Measurements from ENCODE around the gene SF3B2. TPM values are rescaled to one million over a fixed set of nuclear protein-coding genes. Genes with fewer than 3 reads are reported as not detected.
"Not testable (repeated sequence)": the region's sequence is repeated elsewhere in the genome, so short reads cannot be mapped to it uniquely, and the experiment has no call there.

Gene SF3B2
- total RNA-seq, 2 experiments from 2014 or later = 265 to 270 TPM

DNA sequence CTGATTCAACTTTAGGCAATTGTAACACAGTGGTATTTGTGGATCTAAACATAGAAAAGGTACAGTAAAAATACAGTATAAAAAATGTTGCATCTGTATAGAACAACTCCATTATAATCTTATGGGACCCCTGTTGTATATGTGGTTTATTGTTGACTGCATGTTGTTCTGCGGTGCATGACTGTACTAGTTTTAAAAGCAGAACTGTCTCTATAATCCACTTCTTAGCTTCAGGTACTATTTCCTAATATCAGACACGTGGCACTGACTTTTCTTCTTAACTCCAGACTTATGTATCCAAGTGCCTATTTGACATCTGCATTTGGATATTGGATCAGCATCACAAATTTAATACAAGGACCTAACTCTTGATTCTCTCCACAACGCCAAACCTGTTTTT is 59.0 kb downstream of the SF3B2 start:
- H3K4me1 Mint-ChIP-seq = peaks cover 93% of the 10 kb centered on the region
- peak overlapping the region; percentile 66 for H3K27ac Mint-ChIP-seq
- DNase-seq (no peak), ATAC-seq (no peak)
- H3K9me3 Mint-ChIP-seq (ENCODE audit: low read depth) = no peaks in the 10 kb centered on the region
- no peak overlapping the region for H3K4me3 Mint-ChIP-seq
- intact Hi-C loops (cut with DNase I, micrococcal nuclease) = no loop called here
- H3K36me3 Mint-ChIP-seq (ENCODE audit: low read depth) = peaks cover 12% of the 10 kb centered on the region
- POLR2A ChIA-PET = no interaction called here
- CTCF ChIA-PET = interaction anchor here (0.6 to 1.2 kb wide), 2 partner anchors 9 to 24 kb away, joined by 3 read pairs; no protein-coding TSS in a partner anchor
- H3K27me3 Mint-ChIP-seq = no peaks in the 10 kb centered on the region

DNA sequence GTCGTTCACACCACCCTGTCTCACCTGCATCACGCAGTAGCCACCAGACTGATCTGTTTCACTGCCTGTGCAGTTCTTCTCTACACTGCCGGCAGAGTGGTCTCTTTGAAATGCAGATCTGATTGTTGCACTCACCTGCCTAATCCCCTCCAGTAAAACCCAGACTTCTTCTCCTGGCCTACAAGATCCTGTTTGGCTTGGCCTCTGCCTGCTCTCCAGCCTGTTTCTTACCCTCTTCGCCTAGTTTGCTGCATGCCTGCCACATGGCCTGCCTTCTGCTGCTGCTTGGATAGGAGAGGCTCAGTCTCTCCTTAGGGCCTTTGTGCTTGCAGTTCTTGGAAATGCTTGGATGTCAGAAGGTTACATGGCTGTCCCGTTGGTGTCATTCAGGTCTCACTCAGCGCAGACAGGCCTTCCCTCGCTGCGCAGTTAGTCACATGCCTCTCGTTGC is 59.9 kb downstream of the SF3B2 start:
- H3K4me3 Mint-ChIP-seq = no peak overlapping the region
- CTCF ChIA-PET = interaction anchor here (0.6 to 2.3 kb wide), 3 partner anchors 22 to 44 kb away, joined by 3 to 7 read pairs (median 3); no protein-coding TSS in a partner anchor
- peak overlapping the region; percentile 91 for H3K27ac Mint-ChIP-seq
- H3K36me3 Mint-ChIP-seq (ENCODE audit: low read depth) = peaks cover 10% of the 10 kb centered on the region
- ATAC-seq (no peak), DNase-seq (no peak)
- intact Hi-C loops (cut with DNase I, micrococcal nuclease) = no loop called here
- H3K9me3 Mint-ChIP-seq (ENCODE audit: low read depth) = no peaks in the 10 kb centered on the region
- H3K27me3 Mint-ChIP-seq = no peaks in the 10 kb centered on the region
- POLR2A ChIA-PET = no interaction called here
- peaks cover 96% of the 10 kb centered on the region for H3K4me1 Mint-ChIP-seq

- no peaks in the 10 kb centered on the region for H3K9me3 Mint-ChIP-seq (ENCODE audit: low read depth)
- intact Hi-C loops (cut with DNase I, micrococcal nuclease) = no loop called here
- no peaks in the 10 kb centered on the region for H3K27me3 Mint-ChIP-seq
- peak overlapping the region; percentile 91 for H3K27ac Mint-ChIP-seq
- peak overlapping the region; percentile 57 for H3K4me3 Mint-ChIP-seq
- H3K36me3 Mint-ChIP-seq (ENCODE audit: low read depth) = peaks cover 6% of the 10 kb centered on the region
- peaks cover 96% of the 10 kb centered on the region for H3K4me1 Mint-ChIP-seq
- DNase-seq = no peak
- ChIA-PET POLR2A (interaction anchor here (0.7 to 1.1 kb wide), 3 partner anchors 11 to 110 kb away, joined by 3 to 10 read pairs (median 3); no protein-coding TSS in a partner anchor), CTCF (interaction anchor here (0.6 to 2.3 kb wide), 4 partner anchors 14 to 45 kb away, joined by 3 to 7 read pairs (median 4); no protein-coding TSS in a partner anchor)
- no peak for ATAC-seq
Measured at GRCh38 chr11:66112601-66113499, 60.7 kb downstream of the SF3B2 start.

DNA sequence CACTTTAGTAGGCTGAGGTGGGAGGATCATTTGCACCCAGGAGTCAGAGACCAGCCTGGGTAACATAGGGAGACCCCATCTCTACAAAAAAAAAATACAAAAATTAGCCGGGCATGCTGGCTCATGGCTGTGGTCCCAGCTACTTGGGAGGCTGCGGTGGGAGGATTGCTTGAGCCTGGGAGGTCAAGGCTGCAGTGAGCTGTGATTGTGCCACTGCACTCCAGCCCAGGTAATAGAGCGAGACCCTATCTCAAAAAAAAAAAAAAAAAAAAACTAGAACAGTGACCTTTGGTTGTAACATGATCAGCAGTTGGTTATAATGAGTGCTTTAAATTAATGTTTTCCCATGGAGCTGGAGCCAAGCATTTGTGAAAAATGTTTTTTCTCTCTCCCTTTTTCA is 62.8 kb downstream of the SF3B2 start:
- H3K9me3 Mint-ChIP-seq (ENCODE audit: low read depth); DNase-seq; H3K27me3 Mint-ChIP-seq; ATAC-seq; H3K36me3 Mint-ChIP-seq (ENCODE audit: low read depth); POLR2A ChIA-PET: not testable (repeated sequence)
- Mint-ChIP-seq H3K4me3 (peak overlapping the region; percentile 64), H3K27ac (peak overlapping the region; percentile 93), H3K4me1 (peaks cover 93% of the 10 kb centered on the region)
- intact Hi-C loops (cut with DNase I, micrococcal nuclease) = loop anchor here in 1 of 2 experiments (1.0 kb wide), 1 partner anchor 11 kb away; no protein-coding TSS in a partner anchor
- CTCF ChIA-PET = interaction anchor here (1.2 to 2.4 kb wide), 6 partner anchors 9 to 46 kb away, joined by 3 to 18 read pairs (median 8); partner anchors contain the start of gene PACS1

DNA sequence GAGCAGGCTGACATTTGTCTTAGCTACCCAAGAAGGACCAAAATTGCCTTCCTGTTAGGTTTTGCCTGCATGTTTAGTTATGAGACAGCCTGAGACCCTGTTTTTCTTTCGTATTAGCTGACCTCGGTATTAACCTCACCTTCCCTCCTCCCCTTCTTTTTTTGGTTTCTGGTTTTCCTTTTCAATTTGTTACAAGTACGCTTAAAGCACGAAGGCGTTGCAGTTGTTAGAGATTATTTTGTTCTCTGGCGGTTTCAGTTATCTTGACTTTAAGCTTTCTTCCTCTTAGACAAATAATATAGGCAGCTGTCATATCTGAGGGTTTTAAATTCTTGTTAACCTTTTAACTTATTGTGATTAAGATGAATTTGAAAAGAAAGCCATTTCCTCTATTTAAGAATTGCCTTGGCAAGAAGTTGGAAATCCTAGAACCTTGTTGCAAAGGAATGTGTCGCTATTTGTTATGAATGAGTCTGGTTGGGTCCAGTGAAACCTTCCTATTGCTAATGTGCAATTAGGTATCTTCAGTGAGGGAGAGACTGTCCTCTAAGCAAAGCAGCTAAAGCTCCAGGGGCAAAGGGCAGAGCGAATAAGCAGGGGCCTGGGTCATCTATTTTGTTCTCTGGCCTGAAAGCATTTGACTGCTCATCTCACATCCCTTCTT is 63.6 kb downstream of the SF3B2 start:
- Mint-ChIP-seq H3K27me3 (no peaks in the 10 kb centered on the region), H3K36me3 (ENCODE audit: low read depth) (no peaks in the 10 kb centered on the region), H3K27ac (peak overlapping the region; percentile 93), H3K9me3 (ENCODE audit: low read depth) (no peaks in the 10 kb centered on the region), H3K4me1 (peaks cover 93% of the 10 kb centered on the region), H3K4me3 (peak overlapping the region; percentile 64)
- ChIA-PET POLR2A (interaction anchor here (0.7 to 1.3 kb wide), 2 partner anchors 34 to 617 kb away, joined by 3 to 7 read pairs; partner anchors contain the start of gene MALAT1), CTCF (interaction anchor here (0.7 to 2.4 kb wide), 14 partner anchors 9 to 159 kb away, joined by 3 to 18 read pairs (median 5); partner anchors contain the start of gene PACS1)
- DNase-seq (no peak), ATAC-seq (peak; percentile 43)
- intact Hi-C loops (cut with DNase I, micrococcal nuclease) = loop anchor here in 1 of 2 experiments (1.0 kb wide), 1 partner anchor 11 kb away; no protein-coding TSS in a partner anchor

- CTCF ChIA-PET = interaction anchor here (0.7 to 2.4 kb wide), 13 partner anchors 9 to 95 kb away, joined by 3 to 18 read pairs (median 6); partner anchors contain the start of gene PACS1
- no peaks in the 10 kb centered on the region for H3K9me3 Mint-ChIP-seq (ENCODE audit: low read depth)
- intact Hi-C loops (cut with DNase I, micrococcal nuclease) = no loop called here
- H3K4me1 Mint-ChIP-seq = peaks cover 93% of the 10 kb centered on the region
- no peaks in the 10 kb centered on the region for H3K27me3 Mint-ChIP-seq
- peak overlapping the region; percentile 37 for H3K4me3 Mint-ChIP-seq
- ATAC-seq = peak; percentile 40
- POLR2A ChIA-PET = interaction anchor here (0.9 to 1.3 kb wide), 2 partner anchors 9 to 35 kb away, joined by 4 to 7 read pairs; no protein-coding TSS in a partner anchor
- peak overlapping the region; percentile 93 for H3K27ac Mint-ChIP-seq
- H3K36me3 Mint-ChIP-seq (ENCODE audit: low read depth) = no peaks in the 10 kb centered on the region
- DNase-seq = peak; percentile 42
Measured at GRCh38 chr11:66116576-66117361, 64.6 kb downstream of the SF3B2 start.

- Mint-ChIP-seq H3K4me3 (no peak overlapping the region), H3K9me3 (ENCODE audit: low read depth) (no peaks in the 10 kb centered on the region), H3K36me3 (ENCODE audit: low read depth) (no peaks in the 10 kb centered on the region), H3K27me3 (no peaks in the 10 kb centered on the region), H3K4me1 (peaks cover 85% of the 10 kb centered on the region), H3K27ac (peak overlapping the region; percentile 74)
- intact Hi-C loops (cut with DNase I, micrococcal nuclease) = no loop called here
- ChIA-PET POLR2A (interaction anchor here (0.9 kb wide), 1 partner anchor 48 kb away, joined by 5 read pairs; no protein-coding TSS in a partner anchor), CTCF (interaction anchor here (0.6 to 3.4 kb wide), 8 partner anchors 8 to 73 kb away, joined by 3 to 16 read pairs (median 6); no protein-coding TSS in a partner anchor)
- no peak for DNase-seq
- ATAC-seq = no peak
Measured at GRCh38 chr11:66118847-66119246, 66.7 kb downstream of the SF3B2 start.

Other genes with a start within 250 kb of the SF3B2 start
- 1 to 10 TPM; 2.9 to 3.0 TPM for gene SNX32, start 218.4 kb upstream of the SF3B2 start, total RNA-seq
- 1,000 to 10,000 TPM in 1 of 2 experiments, 100 to 1,000 TPM in 1; 888 to 1,074 TPM for gene CFL1, start 194.2 kb upstream of the SF3B2 start, total RNA-seq
- gene MUS81, start 191.9 kb upstream of the SF3B2 start, total RNA-seq = 10 to 100 TPM; 59.2 to 67.8 TPM
- 10 to 100 TPM; 20.2 to 23.4 TPM for gene EFEMP2, start 179.6 kb upstream of the SF3B2 start, total RNA-seq
- gene CTSW, start 172.5 kb upstream of the SF3B2 start, total RNA-seq = 1 to 10 TPM; 1.7 TPM
- 100 to 1,000 TPM in 1 of 2 experiments, 10 to 100 TPM in 1; 95.4 to 121 TPM for gene FIBP, start 163.9 kb upstream of the SF3B2 start, total RNA-seq
- gene CCDC85B, start 161.7 kb upstream of the SF3B2 start, total RNA-seq = 10 to 100 TPM; 25.5 to 45.0 TPM
- 10 to 100 TPM; 11.1 to 11.3 TPM for gene FOSL1, start 152.0 kb upstream of the SF3B2 start, total RNA-seq
- 10 to 100 TPM; 21.4 to 22.9 TPM for gene C11orf68, start 133.3 kb upstream of the SF3B2 start, total RNA-seq
- 100 to 1,000 TPM; 111 to 158 TPM for gene DRAP1, start 132.9 kb upstream of the SF3B2 start, total RNA-seq
- gene TSGA10IP, start 106.9 kb upstream of the SF3B2 start, total RNA-seq = not detected
- 10 to 100 TPM; 54.7 to 84.5 TPM for gene SART1, start 90.6 kb upstream of the SF3B2 start, total RNA-seq
- 10 to 100 TPM; 45.1 to 52.2 TPM for gene EIF1AD, start 50.2 kb upstream of the SF3B2 start, total RNA-seq
- 100 to 1,000 TPM; 233 to 293 TPM for gene BANF1, start 49.9 kb upstream of the SF3B2 start, total RNA-seq
- gene CST6, start 40.4 kb upstream of the SF3B2 start, total RNA-seq = not detected
- not detected for gene CATSPER1, start 25.9 kb upstream of the SF3B2 start, total RNA-seq
- under 1 TPM; 0.51 to 0.69 TPM for gene GAL3ST3, start 3.2 kb upstream of the SF3B2 start, total RNA-seq
- gene PACS1, start 17.9 kb downstream of the SF3B2 start, total RNA-seq = 10 to 100 TPM; 76.6 to 90.7 TPM
- 10 to 100 TPM; 28.2 to 29.4 TPM for gene KLC2, start 205.3 kb downstream of the SF3B2 start, total RNA-seq
- gene RAB1B, start 216.3 kb downstream of the SF3B2 start, total RNA-seq = 100 to 1,000 TPM; 114 to 147 TPM
- 1 to 10 TPM; 1.3 to 1.6 TPM for gene CNIH2, start 225.8 kb downstream of the SF3B2 start, total RNA-seq
- 10 to 100 TPM; 47.5 to 49.8 TPM for gene YIF1A, start 236.8 kb downstream of the SF3B2 start, total RNA-seq
- gene TMEM151A, start 239.5 kb downstream of the SF3B2 start, total RNA-seq = not detected

All from activated CD4-positive, alpha-beta T cell treated with anti-CD3 and anti-CD28 coated beads for 36 hours (primary cell).